Thyroid gland (tissue), 4 donors: Measurements from ENCODE around the gene RGL3. TPM values are rescaled to one million over a fixed set of nuclear protein-coding genes. Genes with fewer than 3 reads are reported as not detected.

Source experiments
- DNase-seq, 2 donors: peaks; one replicate each; pipeline ENCODE4 v3.0.0-alpha.2; 2019
- H3K27ac ChIP-seq, 3 donors: fragments of 200-600 bp; sonication (generic); 1 replicate in 2 of 3; 2 replicates in 1 of 3; pipeline ENCODE4 v1.5.1; 2016 to 2019; ENCODE audit warnings: mild to moderate bottlenecking in 1 of 3, moderate library complexity in 1 of 3
- H3K27me3 ChIP-seq: fragments of 200-600 bp; sonication (generic); one replicate; pipeline ENCODE4 v1.5.1; 2019
- H3K36me3 ChIP-seq, 2 donors: fragments of 200-600 bp; sonication (generic); one replicate each; pipeline ENCODE4 v1.5.1; 2016 to 2019
- H3K4me1 ChIP-seq, 2 donors: fragments of 200-600 bp; sonication (generic); one replicate each; pipeline ENCODE4 v1.5.1; 2017 to 2019
- H3K4me3 ChIP-seq, 3 donors: fragments of 200-600 bp; sonication (generic); replicated peaks in 1 of 3; 1 replicate in 2 of 3; 2 replicates in 1 of 3; pipeline ENCODE4 v1.5.1; 2016; ENCODE audit warnings: mild to moderate bottlenecking in 1 of 3
- H3K9me3 ChIP-seq: fragments of 200-600 bp; sonication (generic); one replicate; pipeline ENCODE4 v1.5.1; 2017
- POLR2A ChIP-seq, 2 donors: fragments of 450-650 bp; IDR thresholded peaks; one replicate each; pipeline ENCODE4 v1.6.1; 2017; ENCODE audit warnings: antibody characterized with exemption in 2 of 2, mild to moderate bottlenecking in 2 of 2, moderate library complexity in 1 of 2
- WGBS, 2 donors: methylation state at CpG; one replicate each; pipeline ENCODE4 v1.1.5; 2017; 5-methylcytosine and 5-hydroxymethylcytosine counted together
- intact Hi-C: fragments of 100-400 bp; cut with DNase I; formaldehyde crosslinking; loops from one replicate; pipeline ENCODE4 v1.15.1; 2023
- small RNA-seq: library from RNA; depleted of rRNA; stranded (forward); fragments of <200 nt; gene quantifications from one replicate; pipeline ENCODE3, GENCODE V24; 2016
- total RNA-seq, 4 donors: library from RNA; depleted of rRNA; stranded (reverse); fragments of >200 nt; gene quantifications; one replicate each; pipeline ENCODE4 v1.2.3, GENCODE V29; 2016
- TF ChIP-seq, protein P1 (sequence below), 6 experiments: fragments of 200-600 bp in 3 of 6; fragments of 450-650 bp in 3 of 6; sonication (generic) in 3 of 6; IDR thresholded peaks; one replicate each; pipeline ENCODE4 v1.5.1; 2016 to 2019; ENCODE audit warnings: antibody characterized with exemption in 6 of 6, mild to moderate bottlenecking in 2 of 6, inconsistent platforms in 1 of 6, moderate library complexity in 1 of 6

The RGL3 gene
- total RNA-seq, 4 donors from 2014 or later = 63.4 to 136 (median 101) TPM

DNA sequence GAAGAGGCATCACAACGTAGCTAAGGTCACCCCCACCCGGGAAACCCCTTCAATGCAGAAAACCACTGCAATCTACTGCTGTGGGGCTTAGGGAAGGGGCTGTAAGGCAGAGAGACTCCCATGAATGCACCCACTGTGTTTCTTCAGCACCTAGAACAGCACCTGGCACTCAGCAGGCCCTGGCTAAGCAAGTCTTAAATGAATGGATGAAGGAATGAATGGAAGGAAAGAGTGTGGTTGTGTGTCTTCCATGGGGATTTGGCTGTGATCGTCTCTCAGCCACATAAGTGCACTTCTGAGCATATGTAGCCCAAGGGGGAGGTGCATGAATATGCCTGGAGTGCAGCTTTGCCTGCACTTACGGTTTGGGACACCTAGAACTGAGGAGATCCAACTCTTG is 69.9 kb downstream of the RGL3 start:
- Histone ChIP-seq H3K4me3 (no peak overlapping the region), H3K27ac (no peak overlapping the region), H3K27me3 (no peaks in the 10 kb centered on the region), H3K36me3 (no peaks in the 10 kb centered on the region), H3K9me3 (no peaks in the 10 kb centered on the region), H3K4me1 (peaks cover 13 to 20% of the 10 kb centered on the region in 2 donors)
- 84 to 100% methylated on average over 2 to 4 of the region's 4 CpGs for WGBS, 2 donors
- no peak for DNase-seq
- TF ChIP-seq, protein P1, sequence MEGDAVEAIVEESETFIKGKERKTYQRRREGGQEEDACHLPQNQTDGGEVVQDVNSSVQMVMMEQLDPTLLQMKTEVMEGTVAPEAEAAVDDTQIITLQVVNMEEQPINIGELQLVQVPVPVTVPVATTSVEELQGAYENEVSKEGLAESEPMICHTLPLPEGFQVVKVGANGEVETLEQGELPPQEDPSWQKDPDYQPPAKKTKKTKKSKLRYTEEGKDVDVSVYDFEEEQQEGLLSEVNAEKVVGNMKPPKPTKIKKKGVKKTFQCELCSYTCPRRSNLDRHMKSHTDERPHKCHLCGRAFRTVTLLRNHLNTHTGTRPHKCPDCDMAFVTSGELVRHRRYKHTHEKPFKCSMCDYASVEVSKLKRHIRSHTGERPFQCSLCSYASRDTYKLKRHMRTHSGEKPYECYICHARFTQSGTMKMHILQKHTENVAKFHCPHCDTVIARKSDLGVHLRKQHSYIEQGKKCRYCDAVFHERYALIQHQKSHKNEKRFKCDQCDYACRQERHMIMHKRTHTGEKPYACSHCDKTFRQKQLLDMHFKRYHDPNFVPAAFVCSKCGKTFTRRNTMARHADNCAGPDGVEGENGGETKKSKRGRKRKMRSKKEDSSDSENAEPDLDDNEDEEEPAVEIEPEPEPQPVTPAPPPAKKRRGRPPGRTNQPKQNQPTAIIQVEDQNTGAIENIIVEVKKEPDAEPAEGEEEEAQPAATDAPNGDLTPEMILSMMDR (IDR thresholded peaks at IDR 0.05) = no peak
- no peak for TF ChIP-seq POLR2A (IDR thresholded peaks at IDR 0.05)
- intact Hi-C loops = loop anchor here (10.0 kb wide), 1 partner anchor 54 kb away; the partner anchor contains the start of gene TSPAN16

DNA sequence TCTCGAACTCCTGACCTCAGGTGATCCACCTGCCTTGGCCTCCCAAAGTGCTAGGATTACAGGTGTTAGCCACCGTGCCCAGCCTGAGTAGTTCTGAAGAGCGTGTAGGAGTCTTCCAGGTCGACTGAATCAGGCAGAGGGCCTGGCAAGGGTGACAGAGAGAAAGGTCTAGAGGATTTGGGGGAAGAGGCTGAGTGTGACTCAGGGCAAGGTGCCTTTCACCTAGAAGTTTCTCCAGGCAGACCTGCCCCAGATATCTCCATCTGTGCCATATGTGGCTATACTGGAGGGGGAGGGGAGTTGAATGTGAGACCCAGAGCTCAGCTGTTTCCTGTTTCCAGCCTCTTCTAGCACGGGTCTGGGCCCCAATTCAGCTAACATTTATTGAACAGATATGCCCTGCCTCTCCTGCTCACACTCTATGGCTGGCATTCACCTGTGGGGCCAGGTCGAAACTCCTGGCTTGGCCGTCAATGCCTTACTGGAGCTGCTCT is 71.5 kb downstream of the RGL3 start:
- Histone ChIP-seq H3K36me3 (no peaks in the 10 kb centered on the region), H3K9me3 (no peaks in the 10 kb centered on the region), H3K4me3 (no peak overlapping the region), H3K27ac (no peak overlapping the region), H3K27me3 (no peaks in the 10 kb centered on the region), H3K4me1 (peaks cover 17 to 28% of the 10 kb centered on the region in 2 donors)
- DNase-seq = no peak
- whole genome bisulfite sequencing, 2 donors = 75 to 76% methylated on average over 7 of the region's 7 CpGs
- intact Hi-C loops = loop anchor here (10.0 kb wide), 1 partner anchor 53 kb away; the partner anchor contains the start of gene TSPAN16
- TF ChIP-seq, protein P1 (IDR thresholded peaks at IDR 0.05) = no peak
- no peak for TF ChIP-seq POLR2A (IDR thresholded peaks at IDR 0.05)

DNA sequence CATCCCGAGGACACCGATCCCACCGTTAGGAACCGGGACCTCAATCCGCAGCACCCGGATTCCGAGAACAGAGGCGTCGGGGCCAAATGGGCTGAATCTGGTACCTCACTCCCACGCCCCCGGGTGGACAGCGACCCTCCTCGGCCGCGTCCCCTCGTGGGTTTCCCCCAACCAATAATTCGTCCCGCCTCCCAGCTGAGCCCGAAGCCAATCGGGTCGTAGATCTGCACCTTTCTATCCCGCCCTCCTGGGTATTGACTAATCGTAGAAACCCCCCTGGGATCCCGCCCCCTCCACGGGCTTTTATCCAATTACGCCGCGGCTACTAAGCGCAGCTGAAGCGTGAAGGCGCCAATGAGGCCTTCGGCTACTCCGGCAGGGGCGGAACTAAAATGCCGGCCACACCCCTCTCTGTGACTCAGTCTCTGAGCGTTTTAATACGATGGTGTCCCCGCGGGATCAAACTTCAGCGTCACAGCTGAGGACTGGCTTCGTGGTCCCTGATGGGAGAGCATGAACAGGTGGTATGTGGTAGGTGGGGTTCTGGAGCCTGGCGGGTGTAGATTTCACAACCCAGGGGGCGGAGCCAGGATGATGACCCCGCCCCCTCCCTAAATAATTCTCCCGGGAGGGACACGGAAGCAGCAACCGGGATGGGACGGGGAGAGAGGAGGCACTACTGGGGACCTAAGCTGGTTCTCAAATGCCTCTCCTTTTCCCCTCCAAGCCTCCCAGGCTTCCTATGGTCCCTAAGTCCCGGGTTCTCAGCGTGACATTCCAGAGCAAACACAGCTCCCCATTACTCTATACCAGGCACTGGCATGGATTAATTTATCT is 72.8 kb downstream of the RGL3 start, which contains the start of the genes CCDC159 and TMEM205:
CCDC159 (plus strand) TSS at position 416 of the 837 bp plus-strand sequence; CDS start at position 504, 88 bp downstream.
TMEM205 (minus strand) TSS at position 165 of the 837 bp plus-strand sequence. CDS start 649 bp downstream, outside the sequence.
- Histone ChIP-seq H3K27me3 (no peaks in the 10 kb centered on the region), H3K4me3 (peak within 1 kb of the TSS; percentile 32 to 52 (median 37)), H3K36me3 (no peaks in the 10 kb centered on the region), H3K4me1 (peaks cover 17 to 28% of the 10 kb centered on the region in 2 donors), H3K9me3 (no peaks in the 10 kb centered on the region), H3K27ac (peak within 1 kb of the TSS; percentile 73 to 90 (median 87))
- intact Hi-C loops = loop anchor here (10.0 kb wide), 1 partner anchor 52 kb away; the partner anchor contains the start of gene TSPAN16
- DNase-seq = peak; percentile 99
- peak; percentile 27 to 74 for TF ChIP-seq POLR2A (IDR thresholded peaks at IDR 0.05)
- TF ChIP-seq, protein P1 (IDR thresholded peaks at IDR 0.05) = no peak
- WGBS, 2 donors = 0 to 1% methylated on average over 30 to 44 of the region's 50 CpGs

DNA sequence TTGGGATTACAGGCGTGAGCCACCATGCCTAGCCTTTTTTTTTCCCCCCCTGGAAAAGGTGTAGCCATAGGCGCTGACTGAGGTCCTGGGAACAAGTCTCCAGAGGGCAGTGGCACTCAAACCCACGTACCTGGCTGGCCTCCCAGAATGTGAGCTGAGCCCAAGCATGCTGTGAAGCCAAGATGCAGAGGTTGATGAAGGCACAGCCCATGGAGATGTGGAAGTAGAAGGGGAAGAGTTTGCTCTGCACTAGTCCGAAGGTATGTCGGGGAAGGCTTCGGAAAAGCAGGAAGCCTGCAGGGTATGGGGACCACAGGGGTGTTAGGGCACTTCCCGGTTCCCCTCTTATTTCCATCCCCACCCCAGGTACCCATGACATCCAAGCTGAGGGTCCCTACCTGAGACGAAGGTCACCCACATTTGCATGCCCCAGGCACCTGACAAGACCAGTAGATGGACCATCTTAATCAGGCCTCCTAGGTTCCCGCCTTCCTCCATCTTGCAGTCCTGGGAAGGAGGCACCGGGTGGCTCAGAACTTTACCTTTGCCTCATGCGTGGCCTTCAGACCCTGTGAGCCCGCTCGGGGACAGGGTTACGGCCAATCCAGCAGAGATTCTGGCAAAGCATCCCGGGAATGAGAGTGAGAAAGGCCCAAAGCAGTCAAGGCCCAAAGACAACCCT is 73.9 kb downstream of the RGL3 start:
- Histone ChIP-seq H3K36me3 (no peaks in the 10 kb centered on the region), H3K9me3 (no peaks in the 10 kb centered on the region), H3K4me3 (peak overlapping the region in 2 of 3 donors; percentile 32 to 52), H3K27ac (peak overlapping the region in 2 of 3 donors; percentile 87 to 90), H3K4me1 (peaks cover 17 to 28% of the 10 kb centered on the region in 2 donors), H3K27me3 (no peaks in the 10 kb centered on the region)
- TF ChIP-seq POLR2A (IDR thresholded peaks at IDR 0.05) = no peak
- TF ChIP-seq, protein P1 (IDR thresholded peaks at IDR 0.05) = no peak
- intact Hi-C loops = loop anchor here (10.0 kb wide), 1 partner anchor 50 kb away; the partner anchor contains the start of gene TSPAN16
- DNase-seq = peak; percentile 41 to 46
- WGBS, 2 donors = 46 to 49% methylated on average over 11 to 13 of the region's 15 CpGs

Small RNAs within 50 kb of the gene (small RNA-seq; reads per million reads assigned to genes)
- gene RF00019 = not detected

Other genes with a start within 250 kb of the RGL3 start
- 100 to 1,000 TPM; 177 to 241 (median 222) TPM for gene KANK2, start 221.8 kb downstream of the RGL3 start, total RNA-seq
- 1 to 10 TPM in 1 of 4 donors, not detected in 3; 3.4 TPM for gene ANGPTL8, start 179.7 kb downstream of the RGL3 start, total RNA-seq
- gene DOCK6, start 156.8 kb downstream of the RGL3 start, total RNA-seq = 100 to 1,000 TPM in 1 of 4 donors, 10 to 100 TPM in 3; 41.4 to 156 (median 58.1) TPM
- gene TSPAN16, start 123.2 kb downstream of the RGL3 start, total RNA-seq = under 1 TPM in 1 of 4 donors, not detected in 3; 0.54 TPM
- 10 to 100 TPM; 14.8 to 30.3 (median 20.6) TPM for gene RAB3D, start 79.7 kb downstream of the RGL3 start, total RNA-seq
- 1,000 to 10,000 TPM in 1 of 4 donors, 100 to 1,000 TPM in 3; 266 to 1,029 (median 650) TPM for gene TMEM205, start 73.0 kb downstream of the RGL3 start, total RNA-seq
- gene CCDC159, start 72.8 kb downstream of the RGL3 start, total RNA-seq = 10 to 100 TPM; 27.0 to 36.9 (median 34.5) TPM
- 10 to 100 TPM in 1 of 4 donors, 1 to 10 TPM in 3; 6.0 to 18.4 (median 8.9) TPM for gene PLPPR2, start 63.9 kb downstream of the RGL3 start, total RNA-seq
- gene SWSAP1, start 44.6 kb downstream of the RGL3 start, total RNA-seq = 1 to 10 TPM; 2.3 to 4.3 (median 3.4) TPM
- gene EPOR, start 35.0 kb downstream of the RGL3 start, total RNA-seq = 10 to 100 TPM; 16.8 to 48.0 (median 31.3) TPM
- gene ODAD3, start 15.8 kb upstream of the RGL3 start, total RNA-seq = 1 to 10 TPM in 3 of 4 donors, under 1 TPM in 1; 0.96 to 6.8 (median 3.8) TPM
- gene PRKCSH, start 16.3 kb upstream of the RGL3 start, total RNA-seq = 100 to 1,000 TPM; 142 to 198 (median 178) TPM
- not detected for gene ELAVL3, start 61.7 kb upstream of the RGL3 start, total RNA-seq
- gene ZNF653, start 86.5 kb upstream of the RGL3 start, total RNA-seq = 10 to 100 TPM; 13.6 to 41.7 (median 14.2) TPM
- 10 to 100 TPM; 36.5 to 77.5 (median 68.9) TPM for gene ECSIT, start 109.8 kb upstream of the RGL3 start, total RNA-seq
- 10 to 100 TPM in 2 of 4 donors, 1 to 10 TPM in 2; 6.3 to 21.6 (median 8.7) TPM for gene CNN1, start 119.5 kb upstream of the RGL3 start, total RNA-seq
- gene ELOF1, start 139.9 kb upstream of the RGL3 start, total RNA-seq = 10 to 100 TPM; 18.7 to 57.0 (median 30.9) TPM
- gene ACP5, start 158.3 kb upstream of the RGL3 start, total RNA-seq = 1 to 10 TPM; 4.9 to 8.4 (median 6.2) TPM
- gene ZNF627, start 178.2 kb upstream of the RGL3 start, total RNA-seq = 10 to 100 TPM; 14.5 to 24.3 (median 21.7) TPM